Astrocyte (in vitro differentiated cells and primary cell): ENCODE measurements around the gene IKBKG. TPM values are rescaled to one million over a fixed set of nuclear protein-coding genes. Genes with fewer than 3 reads are reported as not detected.

Experiments
- DNase-seq: peaks from one replicate; pipeline ENCODE4 v3.0.0-alpha.2; 2010; ENCODE audit warnings: low read depth
- FAIRE-seq: peaks from 2 replicates; lab custom pipeline; 2011; peaks lifted over from hg19 to GRCh38; lab: Jason Lieb, UNC
- H2AFZ ChIP-seq: 2 replicates; pipeline ENCODE4 v1.6.0; 2012; ENCODE audit warnings: low read depth, low read length, inconsistent platforms
- H3K27ac ChIP-seq: 2 replicates; pipeline ENCODE4 v1.5.1; 2011; ENCODE audit warnings: low read depth, low read length, inconsistent platforms
- H3K27me3 ChIP-seq: 2 replicates; pipeline ENCODE4 v1.6.0; 2011; ENCODE audit warnings: low read length, inconsistent platforms; ENCODE audit not compliant: insufficient read depth
- H3K36me3 ChIP-seq: 2 replicates; pipeline ENCODE4 v1.5.1; 2011; ENCODE audit warnings: low read length, inconsistent platforms; ENCODE audit not compliant: insufficient read depth
- H3K4me1 ChIP-seq: 2 replicates; pipeline ENCODE4 v1.5.1; 2011; ENCODE audit warnings: low read length, inconsistent platforms; ENCODE audit not compliant: insufficient read depth
- H3K4me2 ChIP-seq: 2 replicates; pipeline ENCODE4 v1.6.0; 2012; ENCODE audit warnings: low read length, inconsistent platforms
- H3K4me3 ChIP-seq: 2 replicates; pipeline ENCODE4 v1.5.1; 2011; ENCODE audit warnings: low read depth, mild to moderate bottlenecking, low read length, inconsistent platforms; ENCODE audit not compliant: insufficient read depth
- H3K79me2 ChIP-seq: 2 replicates; pipeline ENCODE4 v1.6.0; 2012; ENCODE audit warnings: mild to moderate bottlenecking, low read length, inconsistent platforms; ENCODE audit not compliant: insufficient read depth
- H3K9ac ChIP-seq: 2 replicates; pipeline ENCODE4 v1.6.0; 2012; ENCODE audit warnings: mild to moderate bottlenecking, low read length, inconsistent platforms
- H3K9me3 ChIP-seq: 2 replicates; pipeline ENCODE4 v1.5.1; 2012; ENCODE audit warnings: low read depth, mild to moderate bottlenecking, low read length, inconsistent platforms; ENCODE audit not compliant: insufficient read depth
- H4K20me1 ChIP-seq: 2 replicates; pipeline ENCODE4 v1.6.0; 2012; ENCODE audit warnings: low read length, inconsistent platforms; ENCODE audit not compliant: insufficient read depth
- H3K27ac Mint-ChIP-seq: one replicate; pipeline ENCODE4 v1.8.0; 2021; ENCODE audit warnings: mild to moderate bottlenecking, mixed read lengths; ENCODE audit not compliant: unreplicated experiment
- H3K27me3 Mint-ChIP-seq: one replicate; pipeline ENCODE4 v1.8.0; 2021; ENCODE audit warnings: low read depth, mixed read lengths; ENCODE audit not compliant: unreplicated experiment
- H3K36me3 Mint-ChIP-seq: one replicate; pipeline ENCODE4 v1.8.0; 2021; ENCODE audit warnings: low read depth, mixed read lengths; ENCODE audit not compliant: unreplicated experiment
- H3K4me1 Mint-ChIP-seq: one replicate; pipeline ENCODE4 v1.8.0; 2021; ENCODE audit warnings: low read depth, mixed read lengths; ENCODE audit not compliant: unreplicated experiment
- H3K4me3 Mint-ChIP-seq: one replicate; pipeline ENCODE4 v1.8.0; 2021; ENCODE audit warnings: mild to moderate bottlenecking, moderate library complexity, mixed read lengths; ENCODE audit not compliant: unreplicated experiment
- H3K9me3 Mint-ChIP-seq: one replicate; pipeline ENCODE4 v1.8.0; 2021; ENCODE audit warnings: mild to moderate bottlenecking, mixed read lengths; ENCODE audit not compliant: unreplicated experiment
- CTCF ChIP-seq: IDR thresholded peaks from 2 replicates; pipeline ENCODE4 v1.5.1; 2011; ENCODE audit warnings: low read depth, mild to moderate bottlenecking, inconsistent platforms, low read length, moderate library complexity; ENCODE audit not compliant: insufficient read depth
- EZH2 ChIP-seq: IDR thresholded peaks from 2 replicates; pipeline ENCODE4 v1.6.1; 2012; ENCODE audit warnings: mild to moderate bottlenecking, low read length, inconsistent platforms; ENCODE audit not compliant: insufficient read depth
- total RNA-seq: library from RNA; stranded (reverse); gene quantifications from 2 replicates; pipeline ENCODE4 v1.2.1, GENCODE V29; 2021

IKBKG gene
- total RNA-seq, 1 donor from 2014 or later = 21.4 TPM

GRCh38 chrX:154602766-154603437 lies 55.5 kb downstream of the IKBKG start:
- no peaks in the 10 kb centered on the region for H3K27me3 ChIP-seq
- no peak overlapping the region for H3K27ac ChIP-seq
- Mint-ChIP-seq H3K27ac (no peak overlapping the region), H3K4me3 (no peak overlapping the region), H3K27me3 (peaks cover 3% of the 10 kb centered on the region), H3K4me1 (peaks cover 19% of the 10 kb centered on the region), H3K9me3 (no peaks in the 10 kb centered on the region), H3K36me3 (no peaks in the 10 kb centered on the region)
- H3K4me1 ChIP-seq = peaks cover 21% of the 10 kb centered on the region
- no peak for FAIRE-seq
- H3K4me2 ChIP-seq = no peak overlapping the region
- H4K20me1 ChIP-seq = no peaks in the 10 kb centered on the region
- no peaks in the 10 kb centered on the region for H3K9me3 ChIP-seq
- no peak overlapping the region for H3K4me3 ChIP-seq
- no peaks in the 10 kb centered on the region for H3K36me3 ChIP-seq
- DNase-seq = no peak
- no peak overlapping the region for H2AFZ ChIP-seq
- H3K79me2 ChIP-seq = no peaks in the 10 kb centered on the region
- H3K9ac ChIP-seq = no peak overlapping the region
- no peak for TF ChIP-seq EZH2
- no peak for TF ChIP-seq CTCF

- Mint-ChIP-seq H3K27me3 (peaks cover 3% of the 10 kb centered on the region), H3K9me3 (no peaks in the 10 kb centered on the region), H3K4me3 (no peak overlapping the region), H3K27ac (no peak overlapping the region), H3K36me3 (no peaks in the 10 kb centered on the region), H3K4me1 (peaks cover 17% of the 10 kb centered on the region)
- TF ChIP-seq EZH2 (no peak), CTCF (no peak)
- H3K27ac ChIP-seq = no peak overlapping the region
- no peaks in the 10 kb centered on the region for H4K20me1 ChIP-seq
- H3K36me3 ChIP-seq = no peaks in the 10 kb centered on the region
- peaks cover 21% of the 10 kb centered on the region for H3K4me1 ChIP-seq
- no peak overlapping the region for H2AFZ ChIP-seq
- no peak overlapping the region for H3K4me3 ChIP-seq
- H3K4me2 ChIP-seq = peak overlapping the region; percentile 16
- peak; percentile 97 for FAIRE-seq
- no peaks in the 10 kb centered on the region for H3K9me3 ChIP-seq
- H3K9ac ChIP-seq = no peak overlapping the region
- no peaks in the 10 kb centered on the region for H3K79me2 ChIP-seq
- peak; percentile 72 for DNase-seq
- H3K27me3 ChIP-seq = no peaks in the 10 kb centered on the region
Observed at GRCh38 chrX:154603438-154604430, 56.3 kb downstream of the IKBKG start.
